Measurements from ENCODE around the gene FBXO30. TPM values are rescaled to one million over a fixed set of nuclear protein-coding genes. Genes with fewer than 3 reads are reported as not detected.

FBXO30 gene
- total and polyA plus RNA-seq, 9 of the 15 experiments (the other 6 are each of a cell fraction or from before 2014, with no cell fraction given) = 3.6 to 12.8 (median 7.1) TPM

DNA sequence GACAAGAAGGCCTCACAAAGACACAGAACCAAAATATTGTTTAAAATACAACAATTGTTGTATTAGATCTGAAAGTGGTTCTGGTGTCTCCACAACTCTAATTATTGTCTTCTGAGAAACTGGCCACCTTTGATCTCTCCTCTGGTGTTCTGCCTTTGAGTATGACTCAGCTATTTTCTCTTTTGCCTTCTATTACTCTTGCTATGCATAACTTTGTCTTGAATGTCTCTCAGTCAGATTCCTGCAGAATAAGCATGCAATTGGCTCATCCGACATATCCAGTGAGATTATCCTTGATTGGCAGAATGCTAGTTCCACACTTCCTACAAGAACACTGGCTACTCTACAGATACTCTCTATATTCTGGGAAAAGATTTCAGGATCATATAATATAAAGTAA is 65.0 kb downstream of the FBXO30 start (continued):
- no peak for TF ChIP-seq E4F1 (CRISPR knock-in tag; IDR thresholded peaks at IDR 0.05; ENCODE audit: borderline replicate concordance)
- no peak for TF ChIP-seq ZNF174 (CRISPR knock-in tag; IDR thresholded peaks at IDR 0.05)
- TF ChIP-seq NR4A1 (CRISPR knock-in tag; IDR thresholded peaks at IDR 0.05) = no peak
- TF ChIP-seq NR4A1 (tag; IDR thresholded peaks at IDR 0.05) = no peak
- peak; percentile 66; the same call in 1 of the 2 replicates for TF ChIP-seq SMARCE1 (IDR thresholded peaks at IDR 0.05)
- no peak for TF ChIP-seq TCF3 (CRISPR knock-in tag; IDR thresholded peaks at IDR 0.05)
- no peak for TF ChIP-seq ZNF830 (CRISPR knock-in tag; IDR thresholded peaks at IDR 0.05)
- no peak for TF ChIP-seq MTF1 (CRISPR knock-in tag; IDR thresholded peaks at IDR 0.05; ENCODE audit: borderline replicate concordance)
- no peak for TF ChIP-seq PRPF4 (IDR thresholded peaks at IDR 0.05; ENCODE audit: insufficient read depth, low read depth, low read length, poor library complexity, severe bottlenecking)
- no peak for TF ChIP-seq RBM25 (IDR thresholded peaks at IDR 0.05; ENCODE audit: low read depth, low read length, severe bottlenecking)
- TF ChIP-seq ZNF507 (tag; conservative IDR thresholded peaks at IDR 0.05) = no peak
- no peak for TF ChIP-seq ZNF318 (IDR thresholded peaks at IDR 0.05; ENCODE audit: borderline replicate concordance in 1 of 2, low read depth in 1 of 2)
- TF ChIP-seq EP300 (IDR thresholded peaks at IDR 0.05; ENCODE audit: low read length) = peak; percentile 67
- TF ChIP-seq KDM2B (CRISPR knock-in tag; IDR thresholded peaks at IDR 0.05) = no peak
- TF ChIP-seq, protein P1, sequence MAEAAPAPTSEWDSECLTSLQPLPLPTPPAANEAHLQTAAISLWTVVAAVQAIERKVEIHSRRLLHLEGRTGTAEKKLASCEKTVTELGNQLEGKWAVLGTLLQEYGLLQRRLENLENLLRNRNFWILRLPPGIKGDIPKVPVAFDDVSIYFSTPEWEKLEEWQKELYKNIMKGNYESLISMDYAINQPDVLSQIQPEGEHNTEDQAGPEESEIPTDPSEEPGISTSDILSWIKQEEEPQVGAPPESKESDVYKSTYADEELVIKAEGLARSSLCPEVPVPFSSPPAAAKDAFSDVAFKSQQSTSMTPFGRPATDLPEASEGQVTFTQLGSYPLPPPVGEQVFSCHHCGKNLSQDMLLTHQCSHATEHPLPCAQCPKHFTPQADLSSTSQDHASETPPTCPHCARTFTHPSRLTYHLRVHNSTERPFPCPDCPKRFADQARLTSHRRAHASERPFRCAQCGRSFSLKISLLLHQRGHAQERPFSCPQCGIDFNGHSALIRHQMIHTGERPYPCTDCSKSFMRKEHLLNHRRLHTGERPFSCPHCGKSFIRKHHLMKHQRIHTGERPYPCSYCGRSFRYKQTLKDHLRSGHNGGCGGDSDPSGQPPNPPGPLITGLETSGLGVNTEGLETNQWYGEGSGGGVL (CRISPR knock-in tag; IDR thresholded peaks at IDR 0.05) = no peak
- TF ChIP-seq ILK (tag; IDR thresholded peaks at IDR 0.05; ENCODE audit: borderline replicate concordance, low read depth) = no peak
- no peak for TF ChIP-seq ZKSCAN3 (CRISPR knock-in tag; IDR thresholded peaks at IDR 0.05)

All from K562 (cell line).